Measurements from ENCODE around the gene COL9A1. TPM values are rescaled to one million over a fixed set of nuclear protein-coding genes. Genes with fewer than 3 reads are reported as not detected.

The COL9A1 gene
- total and polyA plus RNA-seq, 9 of the 15 experiments (the other 6 are each of a cell fraction or from before 2014, with no cell fraction given) = 0.01 to 0.13 (median 0.06) TPM; not detected in 1

- TF ChIP-seq ZNF318 (IDR thresholded peaks at IDR 0.05; ENCODE audit: borderline replicate concordance in 1 of 2, low read depth in 1 of 2) (peak in 1 of 2 experiments; percentile 79; a peak in 2 of 4 replicates), ZNF79 (CRISPR knock-in tag; IDR thresholded peaks at IDR 0.05; ENCODE audit: low read depth) (peak; percentile 61; the same call in 1 of the 2 replicates), ZNF583 (CRISPR knock-in tag; IDR thresholded peaks at IDR 0.05) (0 out of 2 replicates have a peak, but pooled peaks have one; percentile 57), FOXP1 (CRISPR knock-in tag; IDR thresholded peaks at IDR 0.05) (no peak), ZNF24 (IDR thresholded peaks at IDR 0.05) (peak; percentile 84), PML (IDR thresholded peaks at IDR 0.05; ENCODE audit: low read length) (peak; percentile 100), NCOA2 (IDR thresholded peaks at IDR 0.05; ENCODE audit: partially characterized antibody in 2 of 2) (peak; percentile 83 to 88), TAF15 (IDR thresholded peaks at IDR 0.05; ENCODE audit: low read depth, low read length) (no peak), ETS1 (conservative IDR thresholded peaks at IDR 0.05; ENCODE audit: control insufficient read depth, low read depth, low read length) (0 out of 2 replicates have a peak, but pooled peaks have one; percentile 33)
- TF ChIP-seq, protein P1, sequence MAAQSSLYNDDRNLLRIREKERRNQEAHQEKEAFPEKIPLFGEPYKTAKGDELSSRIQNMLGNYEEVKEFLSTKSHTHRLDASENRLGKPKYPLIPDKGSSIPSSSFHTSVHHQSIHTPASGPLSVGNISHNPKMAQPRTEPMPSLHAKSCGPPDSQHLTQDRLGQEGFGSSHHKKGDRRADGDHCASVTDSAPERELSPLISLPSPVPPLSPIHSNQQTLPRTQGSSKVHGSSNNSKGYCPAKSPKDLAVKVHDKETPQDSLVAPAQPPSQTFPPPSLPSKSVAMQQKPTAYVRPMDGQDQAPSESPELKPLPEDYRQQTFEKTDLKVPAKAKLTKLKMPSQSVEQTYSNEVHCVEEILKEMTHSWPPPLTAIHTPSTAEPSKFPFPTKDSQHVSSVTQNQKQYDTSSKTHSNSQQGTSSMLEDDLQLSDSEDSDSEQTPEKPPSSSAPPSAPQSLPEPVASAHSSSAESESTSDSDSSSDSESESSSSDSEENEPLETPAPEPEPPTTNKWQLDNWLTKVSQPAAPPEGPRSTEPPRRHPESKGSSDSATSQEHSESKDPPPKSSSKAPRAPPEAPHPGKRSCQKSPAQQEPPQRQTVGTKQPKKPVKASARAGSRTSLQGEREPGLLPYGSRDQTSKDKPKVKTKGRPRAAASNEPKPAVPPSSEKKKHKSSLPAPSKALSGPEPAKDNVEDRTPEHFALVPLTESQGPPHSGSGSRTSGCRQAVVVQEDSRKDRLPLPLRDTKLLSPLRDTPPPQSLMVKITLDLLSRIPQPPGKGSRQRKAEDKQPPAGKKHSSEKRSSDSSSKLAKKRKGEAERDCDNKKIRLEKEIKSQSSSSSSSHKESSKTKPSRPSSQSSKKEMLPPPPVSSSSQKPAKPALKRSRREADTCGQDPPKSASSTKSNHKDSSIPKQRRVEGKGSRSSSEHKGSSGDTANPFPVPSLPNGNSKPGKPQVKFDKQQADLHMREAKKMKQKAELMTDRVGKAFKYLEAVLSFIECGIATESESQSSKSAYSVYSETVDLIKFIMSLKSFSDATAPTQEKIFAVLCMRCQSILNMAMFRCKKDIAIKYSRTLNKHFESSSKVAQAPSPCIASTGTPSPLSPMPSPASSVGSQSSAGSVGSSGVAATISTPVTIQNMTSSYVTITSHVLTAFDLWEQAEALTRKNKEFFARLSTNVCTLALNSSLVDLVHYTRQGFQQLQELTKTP (IDR thresholded peaks at IDR 0.05; ENCODE audit: low read depth in 1 of 2, partially characterized antibody in 2 of 2) = peak in 1 of 2 experiments; percentile 97
- TF ChIP-seq, protein P2, sequence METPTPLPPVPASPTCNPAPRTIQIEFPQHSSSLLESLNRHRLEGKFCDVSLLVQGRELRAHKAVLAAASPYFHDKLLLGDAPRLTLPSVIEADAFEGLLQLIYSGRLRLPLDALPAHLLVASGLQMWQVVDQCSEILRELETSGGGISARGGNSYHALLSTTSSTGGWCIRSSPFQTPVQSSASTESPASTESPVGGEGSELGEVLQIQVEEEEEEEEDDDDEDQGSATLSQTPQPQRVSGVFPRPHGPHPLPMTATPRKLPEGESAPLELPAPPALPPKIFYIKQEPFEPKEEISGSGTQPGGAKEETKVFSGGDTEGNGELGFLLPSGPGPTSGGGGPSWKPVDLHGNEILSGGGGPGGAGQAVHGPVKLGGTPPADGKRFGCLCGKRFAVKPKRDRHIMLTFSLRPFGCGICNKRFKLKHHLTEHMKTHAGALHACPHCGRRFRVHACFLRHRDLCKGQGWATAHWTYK (CRISPR knock-in tag; IDR thresholded peaks at IDR 0.05) = peak; percentile 95
These were observed 34.3 kb upstream of the COL9A1 start (continued) for GRCh38 chr6:70336996-70337742.

All from K562 (cell line).